ENCODE data around the gene FIBCD1. TPM values are rescaled to one million over a fixed set of nuclear protein-coding genes. Genes with fewer than 3 reads are reported as not detected.

FIBCD1 gene
- total RNA-seq, 4 donors from 2014 or later: 1.4 to 1.7 TPM; not detected in 2

DNA sequence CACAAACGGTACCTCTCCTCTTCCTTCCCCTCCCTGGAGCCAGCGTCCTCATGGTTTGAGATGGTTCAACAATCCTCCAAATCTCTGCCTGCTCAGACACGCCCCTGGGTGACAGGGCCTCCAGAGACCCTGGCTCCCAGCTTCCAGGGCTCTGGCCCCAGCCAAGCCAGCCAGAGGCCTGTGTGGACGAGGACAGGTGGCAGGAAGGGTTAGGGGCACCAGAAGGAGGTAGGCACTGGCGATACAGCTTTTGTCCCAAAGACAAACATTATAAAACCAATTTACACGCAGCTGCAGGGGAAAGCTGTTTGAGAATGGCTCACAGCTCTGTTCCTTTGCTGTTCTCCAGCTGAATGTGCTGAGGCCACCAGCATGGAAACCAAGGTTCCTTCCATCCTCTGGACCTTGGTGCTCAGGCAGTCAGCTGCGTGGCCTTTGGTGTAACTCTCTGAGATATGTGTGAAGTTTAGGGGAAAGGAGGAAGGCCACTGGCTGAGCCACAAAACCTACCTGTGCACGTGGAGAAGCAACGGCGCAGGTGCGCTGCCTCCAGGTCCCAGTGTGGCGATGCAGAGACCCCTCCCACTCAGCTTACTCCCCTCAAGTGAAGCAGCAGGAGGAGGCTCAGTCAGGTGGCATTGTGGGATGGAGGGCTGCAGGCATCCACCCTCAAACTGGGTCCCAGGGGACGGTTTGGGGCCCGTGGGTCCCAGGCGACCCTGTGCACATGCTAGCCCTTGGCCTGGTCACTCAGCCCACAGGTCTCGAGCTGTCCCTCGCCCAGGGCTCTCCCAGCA is 38.1 kb downstream of the FIBCD1 start:
- ATAC-seq: no peak

DNA sequence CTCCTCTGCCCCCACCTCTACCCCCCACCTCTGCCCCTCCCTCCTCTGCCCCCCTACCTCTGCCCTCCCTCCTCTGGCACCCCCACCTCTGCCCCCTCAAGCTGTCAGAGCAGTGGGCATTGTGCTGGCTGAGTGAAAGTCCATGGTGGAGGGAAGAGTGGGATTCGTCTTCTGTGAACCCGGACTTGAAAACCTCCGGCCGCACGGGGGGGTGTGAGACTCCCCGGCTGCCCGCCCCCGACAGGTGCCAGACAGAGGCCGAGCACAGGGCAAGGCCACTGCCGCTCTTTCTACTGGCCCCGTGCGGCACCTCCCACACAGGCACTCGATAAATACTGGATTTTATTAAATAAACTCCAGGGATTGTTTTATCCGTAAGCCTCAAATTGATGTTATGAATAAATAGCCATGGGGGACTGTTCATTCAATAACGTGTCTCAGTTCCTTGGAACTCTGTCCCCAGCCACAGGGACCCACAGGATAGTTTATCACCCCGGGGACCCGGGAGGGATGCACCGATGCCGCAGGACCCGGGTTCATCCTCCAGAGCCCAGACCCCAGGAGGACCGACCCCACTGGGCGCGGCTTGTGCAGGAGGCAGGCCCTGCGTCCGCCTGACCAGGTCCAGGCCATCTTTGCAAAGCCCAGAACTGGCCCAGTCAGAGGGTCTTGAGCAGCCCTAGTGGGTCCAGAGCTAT is 39.8 kb downstream of the FIBCD1 start:
- Histone ChIP-seq H3K4me1 (peaks cover 0 to 22% (median 0%) of the 10 kb centered on the region in 3 donors), H3K27ac (no peak overlapping the region), H3K36me3 (no peaks in the 10 kb centered on the region), H3K9me3 (no peaks in the 10 kb centered on the region), H3K4me3 (no peak overlapping the region), H3K27me3 (peaks cover 63% of the 10 kb centered on the region)
- 32% methylated on average over 9 of the region's 25 CpGs; no CpG with 5 or more reads in 1 of the 2 donors for WGBS, 2 donors (ENCODE audit: low coverage in 1 of 2)
- TF ChIP-seq, protein P1, sequence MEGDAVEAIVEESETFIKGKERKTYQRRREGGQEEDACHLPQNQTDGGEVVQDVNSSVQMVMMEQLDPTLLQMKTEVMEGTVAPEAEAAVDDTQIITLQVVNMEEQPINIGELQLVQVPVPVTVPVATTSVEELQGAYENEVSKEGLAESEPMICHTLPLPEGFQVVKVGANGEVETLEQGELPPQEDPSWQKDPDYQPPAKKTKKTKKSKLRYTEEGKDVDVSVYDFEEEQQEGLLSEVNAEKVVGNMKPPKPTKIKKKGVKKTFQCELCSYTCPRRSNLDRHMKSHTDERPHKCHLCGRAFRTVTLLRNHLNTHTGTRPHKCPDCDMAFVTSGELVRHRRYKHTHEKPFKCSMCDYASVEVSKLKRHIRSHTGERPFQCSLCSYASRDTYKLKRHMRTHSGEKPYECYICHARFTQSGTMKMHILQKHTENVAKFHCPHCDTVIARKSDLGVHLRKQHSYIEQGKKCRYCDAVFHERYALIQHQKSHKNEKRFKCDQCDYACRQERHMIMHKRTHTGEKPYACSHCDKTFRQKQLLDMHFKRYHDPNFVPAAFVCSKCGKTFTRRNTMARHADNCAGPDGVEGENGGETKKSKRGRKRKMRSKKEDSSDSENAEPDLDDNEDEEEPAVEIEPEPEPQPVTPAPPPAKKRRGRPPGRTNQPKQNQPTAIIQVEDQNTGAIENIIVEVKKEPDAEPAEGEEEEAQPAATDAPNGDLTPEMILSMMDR (IDR thresholded peaks at IDR 0.05): no peak
- TF ChIP-seq POLR2A (IDR thresholded peaks at IDR 0.05) (no peak), POLR2AphosphoS5 (IDR thresholded peaks at IDR 0.05) (no peak), EP300 (IDR thresholded peaks at IDR 0.05) (no peak)
- ATAC-seq: no peak

More for the DNA sequence above, 38.1 kb downstream of the FIBCD1 start:
- Histone ChIP-seq H3K4me1 (peaks cover 0 to 5% (median 0%) of the 10 kb centered on the region in 3 donors), H3K36me3 (no peaks in the 10 kb centered on the region), H3K4me3 (no peak overlapping the region), H3K27ac (no peak overlapping the region), H3K9me3 (no peaks in the 10 kb centered on the region), H3K27me3 (peaks cover 76% of the 10 kb centered on the region)
- TF ChIP-seq EP300 (IDR thresholded peaks at IDR 0.05) (no peak), POLR2AphosphoS5 (IDR thresholded peaks at IDR 0.05) (no peak), POLR2A (IDR thresholded peaks at IDR 0.05) (no peak)
- TF ChIP-seq, protein P1 (IDR thresholded peaks at IDR 0.05): no peak
- 27 to 50% methylated on average over 1 to 2 of the region's 17 CpGs for WGBS, 2 donors (ENCODE audit: low coverage in 1 of 2)

DNA sequence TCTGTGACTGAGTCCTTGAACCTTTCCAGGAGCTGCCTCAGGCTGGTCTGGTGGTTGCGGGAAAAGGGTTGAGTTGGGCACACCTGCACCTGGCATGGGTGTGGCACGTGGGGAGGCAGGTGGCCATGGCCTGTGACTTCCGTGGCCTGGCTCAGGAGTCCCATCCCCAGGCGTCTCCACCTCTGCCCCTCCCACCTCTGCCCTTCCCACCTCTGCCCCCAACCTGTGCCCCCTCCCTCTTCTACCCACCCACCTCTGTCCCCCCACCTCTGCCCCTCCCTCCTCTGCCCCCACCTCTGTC is 40.5 kb downstream of the FIBCD1 start:
- H3K27me3 ChIP-seq: peaks cover 56% of the 10 kb centered on the region
- WGBS, 2 donors (ENCODE audit: low coverage in 1 of 2): 50% methylated on average over 2 of the region's 4 CpGs; no CpG with 5 or more reads in 1 of the 2 donors
- H3K27ac ChIP-seq: no peak overlapping the region
- TF ChIP-seq EP300 (IDR thresholded peaks at IDR 0.05) (no peak), POLR2A (IDR thresholded peaks at IDR 0.05) (no peak), POLR2AphosphoS5 (IDR thresholded peaks at IDR 0.05) (no peak)
- peaks cover 0 to 5% of the 10 kb centered on the region in 2 donors for H3K36me3 ChIP-seq
- ATAC-seq: no peak
- H3K4me1 ChIP-seq: peaks cover 0 to 28% (median 0%) of the 10 kb centered on the region in 3 donors
- no peaks in the 10 kb centered on the region for H3K9me3 ChIP-seq
- no peak overlapping the region for H3K4me3 ChIP-seq

DNA sequence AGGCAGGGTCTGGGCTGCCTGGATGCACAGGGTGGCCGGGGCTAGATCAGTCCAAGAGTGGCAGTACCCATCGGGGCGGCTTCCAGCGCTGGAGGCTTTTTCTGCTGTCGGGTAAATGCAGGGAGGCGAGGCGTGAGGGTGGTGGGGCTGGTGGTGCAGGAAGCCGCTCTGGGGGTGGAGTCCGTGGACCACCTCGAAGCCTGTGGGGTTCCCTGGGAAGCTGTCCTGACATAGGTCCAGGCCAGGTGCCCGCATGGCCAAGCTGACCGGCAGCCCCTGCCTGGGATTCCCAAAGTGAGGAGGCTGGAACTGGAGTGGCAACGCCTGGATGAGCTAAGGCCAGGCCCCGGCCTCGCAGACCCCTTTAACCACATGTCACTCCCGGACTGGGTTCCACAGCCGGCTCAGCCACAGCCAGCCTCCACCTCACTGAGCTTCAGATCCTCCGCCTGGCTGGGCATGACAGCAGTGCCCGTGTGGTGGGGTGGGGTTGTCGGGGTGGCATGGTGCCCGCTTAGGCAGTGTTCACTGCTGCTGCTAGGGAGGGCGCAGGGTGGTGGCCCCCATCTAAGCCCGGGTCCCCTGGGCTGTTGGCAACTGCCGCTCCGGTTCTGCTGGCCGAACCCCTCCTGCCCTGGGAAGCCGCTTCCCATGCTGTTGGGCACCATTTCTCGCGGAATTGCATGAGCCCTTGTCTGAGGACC is 41.0 kb downstream of the FIBCD1 start:
- Histone ChIP-seq H3K4me3 (no peak overlapping the region), H3K36me3 (peaks cover 0 to 10% of the 10 kb centered on the region in 2 donors), H3K27me3 (peaks cover 51% of the 10 kb centered on the region), H3K27ac (no peak overlapping the region), H3K9me3 (no peaks in the 10 kb centered on the region), H3K4me1 (peaks cover 0 to 34% (median 0%) of the 10 kb centered on the region in 3 donors)
- no peak for TF ChIP-seq EP300 (IDR thresholded peaks at IDR 0.05)
- no peak for TF ChIP-seq POLR2AphosphoS5 (IDR thresholded peaks at IDR 0.05)
- TF ChIP-seq POLR2A (IDR thresholded peaks at IDR 0.05): no peak
- TF ChIP-seq, protein P1 (IDR thresholded peaks at IDR 0.05): no peak
- 89% methylated on average over 3 of the region's 29 CpGs; no CpG with 5 or more reads in 1 of the 2 donors for WGBS, 2 donors (ENCODE audit: low coverage in 1 of 2)
- ATAC-seq: no peak

DNA sequence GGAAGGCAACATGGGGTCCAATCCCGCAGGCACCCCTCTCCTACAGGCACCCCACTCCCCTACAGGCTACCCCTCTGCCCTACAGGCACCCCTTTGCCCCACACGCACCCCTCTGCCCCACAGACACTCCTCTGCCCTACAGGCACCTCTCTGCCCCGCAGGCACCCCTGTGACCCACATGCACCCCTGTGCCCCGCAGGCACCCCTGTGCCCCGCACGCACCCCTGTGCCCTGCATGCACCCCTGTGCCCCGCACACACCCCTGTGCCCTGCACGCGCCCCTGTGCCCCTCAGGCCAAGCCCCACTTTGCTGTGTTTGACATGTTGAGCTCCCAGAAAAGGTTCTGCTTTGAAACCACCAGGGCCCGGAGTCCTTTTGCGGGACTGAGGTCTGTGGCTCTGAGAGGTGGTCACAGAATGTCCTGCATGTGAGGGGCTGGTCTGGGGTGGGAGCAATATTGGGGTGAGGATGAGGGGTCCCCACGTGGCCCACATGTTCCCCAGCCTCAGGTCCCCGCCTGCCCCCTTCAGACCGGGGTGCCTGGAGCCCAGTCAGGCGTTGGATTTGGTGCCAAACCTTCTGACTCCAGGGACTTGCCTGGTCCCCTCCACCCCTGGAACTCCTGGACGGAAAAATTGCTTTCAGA is 41.8 kb downstream of the FIBCD1 start:
- Histone ChIP-seq H3K4me1 (peaks cover 0 to 41% (median 0%) of the 10 kb centered on the region in 3 donors), H3K4me3 (no peak overlapping the region), H3K27ac (no peak overlapping the region), H3K36me3 (peaks cover 0 to 17% of the 10 kb centered on the region in 2 donors), H3K27me3 (peaks cover 43% of the 10 kb centered on the region), H3K9me3 (no peaks in the 10 kb centered on the region)
- 93% methylated on average over 2 of the region's 16 CpGs; no CpG with 5 or more reads in 1 of the 2 donors for WGBS, 2 donors (ENCODE audit: low coverage in 1 of 2)
- no peak for ATAC-seq
- TF ChIP-seq, protein P1 (IDR thresholded peaks at IDR 0.05): no peak
- TF ChIP-seq EP300 (IDR thresholded peaks at IDR 0.05): no peak
